Transverse colon (tissue), 4 donors: ENCODE data around the gene LOC128125822.
"Not testable (repeated sequence)": the region's sequence is repeated elsewhere in the genome, so short reads cannot be mapped to it uniquely, and the experiment has no call there.

Experiments used
- DNase-seq: peaks from one replicate; pipeline ENCODE4 v3.0.0-alpha.2; 2019
- H3K27ac ChIP-seq, 4 donors: fragments of 200-600 bp; sonication (generic); 2 replicates each; pipeline ENCODE4 v1.5.1; 2016 to 2018; ENCODE audit warnings: inconsistent platforms in 4 of 4
- H3K27me3 ChIP-seq: fragments of 200-600 bp; sonication (generic); 2 replicates; pipeline ENCODE4 v1.5.1; 2017; ENCODE audit warnings: inconsistent platforms
- H3K36me3 ChIP-seq, 4 donors: fragments of 200-600 bp; sonication (generic); 2 replicates each; pipeline ENCODE4 v1.5.1; 2017 to 2019; ENCODE audit warnings: inconsistent platforms in 4 of 4
- H3K4me1 ChIP-seq, 4 donors: fragments of 200-600 bp; sonication (generic); 2 replicates each; pipeline ENCODE4 v1.5.1; 2017 to 2020; ENCODE audit warnings: inconsistent platforms in 4 of 4
- H3K4me3 ChIP-seq, 4 donors: fragments of 200-600 bp; sonication (generic); 1 replicate in 1 of 4; 2 replicates in 3 of 4; pipeline versions ENCODE4 v1.5.1 to v1.6.1; 2017 to 2019; ENCODE audit warnings: inconsistent platforms in 4 of 4
- H3K9me3 ChIP-seq, 2 donors: fragments of 200-600 bp; sonication (generic); 2 replicates each; pipeline ENCODE4 v1.5.1; 2017 to 2019; ENCODE audit warnings: inconsistent platforms in 2 of 2
- CTCF ChIP-seq, 5 experiments: fragments of 200-600 bp in 3 of 5; fragments of 450-650 bp in 2 of 5; sonication (generic) in 3 of 5; IDR thresholded peaks; 1 replicate in 2 of 5; 2 replicates in 3 of 5; pipeline ENCODE4 v1.5.1; 2016 to 2017; ENCODE audit warnings: antibody characterized with exemption in 5 of 5, inconsistent platforms in 3 of 5, mild to moderate bottlenecking in 2 of 5, moderate library complexity in 1 of 5
- EP300 ChIP-seq: sonication (generic); formaldehyde crosslinking; IDR thresholded peaks from one replicate; pipeline ENCODE4 v1.6.1; 2017; ENCODE audit warnings: antibody characterized with exemption, low read depth
- POLR2A ChIP-seq: fragments of 450-650 bp; IDR thresholded peaks from one replicate; pipeline ENCODE4 v1.6.1; 2016; ENCODE audit warnings: antibody characterized with exemption, mild to moderate bottlenecking, moderate library complexity
- POLR2AphosphoS5 ChIP-seq, 3 donors: sonication (generic); formaldehyde crosslinking; IDR thresholded peaks; one replicate each; pipeline ENCODE4 v1.6.1; 2016; ENCODE audit warnings: antibody characterized with exemption in 3 of 3
- whole genome bisulfite sequencing, 2 donors: methylation state at CpG; one replicate each; pipeline ENCODE4 v1.1.5; 2018; ENCODE audit warnings: low coverage in 1 of 2; 5-methylcytosine and 5-hydroxymethylcytosine counted together
- in situ Hi-C, 4 donors: fragments of 200-750 bp; cut with MboI; loops; one replicate each; pipeline versions ENCODE4 v1.15.0 to v1.15.1; 2017; ENCODE audit warnings: low sequenced_read_pairs in 3 of 4, low pct_ligation_motif_present in 1 of 4, low pct_unique_long_range_greater_than_20kb in 1 of 4
- intact Hi-C: fragments of 100-400 bp; cut with DNase I; formaldehyde crosslinking; loops from one replicate; pipeline ENCODE4 v1.15.1; 2023; ENCODE audit warnings: low total_unique reads

LOC128125822 gene

GRCh38 chr6:63584125-63584514 lies 11.8 kb downstream of the LOC128125822 start:
- TF ChIP-seq POLR2AphosphoS5 (IDR thresholded peaks at IDR 0.05) (peak in 1 of 3 donors; percentile 29), POLR2A (no peak)
- no peak overlapping the region for H3K4me3 ChIP-seq
- DNase-seq = no peak
- peaks cover 0 to 4% (median 2%) of the 10 kb centered on the region in 4 donors for H3K4me1 ChIP-seq
- no peaks in the 10 kb centered on the region for H3K9me3 ChIP-seq
- in situ Hi-C loops = loop anchor here in 2 of 4 donors (25.0 kb wide), 1 partner anchor 222 kb away; no protein-coding TSS in a partner anchor
- intact Hi-C loops = no loop called here
- H3K27ac ChIP-seq = no peak overlapping the region
- H3K27me3 ChIP-seq = no peaks in the 10 kb centered on the region
- H3K36me3 ChIP-seq = peaks cover 0 to 33% (median 16%) of the 10 kb centered on the region in 4 donors
- WGBS, 2 donors = 42 to 66% methylated on average over 4 of the region's 4 CpGs

GRCh38 chr6:63584566-63584965 lies 12.3 kb downstream of the LOC128125822 start:
- Histone ChIP-seq H3K27ac (no peak overlapping the region), H3K27me3 (no peaks in the 10 kb centered on the region), H3K4me1 (peaks cover 0 to 4% (median 2%) of the 10 kb centered on the region in 4 donors), H3K9me3 (no peaks in the 10 kb centered on the region), H3K4me3 (no peak overlapping the region), H3K36me3 (peaks cover 0 to 28% (median 13%) of the 10 kb centered on the region in 4 donors)
- 69 to 97% methylated on average over 2 to 8 of the region's 8 CpGs for WGBS, 2 donors
- intact Hi-C loops (no loop called here), in situ Hi-C loops (loop anchor here in 2 of 4 donors (25.0 kb wide), 1 partner anchor 222 kb away; no protein-coding TSS in a partner anchor)
- TF ChIP-seq POLR2A (no peak), CTCF (IDR thresholded peaks at IDR 0.05) (no peak), EP300 (no peak), POLR2AphosphoS5 (IDR thresholded peaks at IDR 0.05) (no peak)
- DNase-seq = no peak

- H3K9me3 ChIP-seq, DNase-seq, H3K4me1 ChIP-seq, intact Hi-C loops, H3K27ac ChIP-seq, H3K4me3 ChIP-seq, H3K27me3 ChIP-seq: not testable (repeated sequence)
- H3K36me3 ChIP-seq = peaks cover 0 to 17% (median 7%) of the 10 kb centered on the region in 4 donors
- in situ Hi-C loops = loop anchor here in 2 of 4 donors (25.0 kb wide), 1 partner anchor 223 kb away; no protein-coding TSS in a partner anchor
- WGBS, 2 donors = 88 to 90% methylated on average over 2 of the region's 2 CpGs
These were observed 13.4 kb downstream of the LOC128125822 start for GRCh38 chr6:63585652-63586051.

GRCh38 chr6:63589952-63590411 lies 17.7 kb downstream of the LOC128125822 start:
- Histone ChIP-seq H3K27ac (no peak overlapping the region), H3K4me1 (no peaks in the 10 kb centered on the region), H3K4me3 (no peak overlapping the region), H3K9me3 (no peaks in the 10 kb centered on the region), H3K36me3 (no peaks in the 10 kb centered on the region), H3K27me3 (no peaks in the 10 kb centered on the region)
- WGBS, 2 donors = 79 to 83% methylated on average over 2 of the region's 2 CpGs
- TF ChIP-seq CTCF (IDR thresholded peaks at IDR 0.05) (no peak), EP300 (no peak)
- in situ Hi-C loops = loop anchor here in 3 of 4 donors (10.0 to 25.0 kb wide), 3 partner anchors 175 to 235 kb away; no protein-coding TSS in a partner anchor
- no peak for DNase-seq
- intact Hi-C loops = no loop called here

- H3K27ac ChIP-seq = no peak overlapping the region
- H3K4me1 ChIP-seq = peaks cover 0 to 2% (median 1%) of the 10 kb centered on the region in 4 donors
- no peak for DNase-seq
- no peak overlapping the region for H3K4me3 ChIP-seq
- intact Hi-C loops (no loop called here), in situ Hi-C loops (loop anchor here in 3 of 4 donors (10.0 to 25.0 kb wide), 3 partner anchors 172 to 238 kb away; no protein-coding TSS in a partner anchor)
- no peaks in the 10 kb centered on the region for H3K36me3 ChIP-seq
- H3K9me3 ChIP-seq = no peaks in the 10 kb centered on the region
- no peaks in the 10 kb centered on the region for H3K27me3 ChIP-seq
- TF ChIP-seq POLR2AphosphoS5 (IDR thresholded peaks at IDR 0.05) (no peak), POLR2A (no peak), EP300 (no peak), CTCF (IDR thresholded peaks at IDR 0.05) (no peak)
- WGBS, 2 donors = 94 to 95% methylated on average over 5 to 6 of the region's 7 CpGs
These were observed 20.6 kb downstream of the LOC128125822 start for GRCh38 chr6:63592886-63593285.
